Mucosa of gallbladder (tissue), 1 donor: Measurements from ENCODE around the gene CCDC91. TPM values are rescaled to one million over a fixed set of nuclear protein-coding genes. Genes with fewer than 3 reads are reported as not detected.
"Not testable (repeated sequence)": the region's sequence is repeated elsewhere in the genome, so short reads cannot be mapped to it uniquely, and the experiment has no call there.

Source experiments
- DNase-seq: peaks from one replicate; pipeline ENCODE4 v3.0.0-alpha.2; 2020; ENCODE audit warnings: low spot score
- total RNA-seq: library from RNA; stranded (reverse); gene quantifications from one replicate; pipeline ENCODE4 v1.2.1, GENCODE V29; 2021
- donor health status: DM: no; HTN: no; CAD: no.

CCDC91 gene
- total RNA-seq, 1 donor from 2014 or later = 27.5 TPM

- DNase-seq = no peak
Observed at GRCh38 chr12:28232211-28232928, 42.1 kb downstream of the CCDC91 start.

- no peak for DNase-seq
Observed at GRCh38 chr12:28234444-28234843, 44.2 kb downstream of the CCDC91 start.

GRCh38 chr12:28235015-28235414 is 44.8 kb downstream of the CCDC91 start:
- DNase-seq = no peak

- no peak for DNase-seq
Observed at GRCh38 chr12:28235985-28236384, 45.7 kb downstream of the CCDC91 start.

- DNase-seq = no peak
Observed at GRCh38 chr12:28237423-28237822, 47.2 kb downstream of the CCDC91 start.

- no peak for DNase-seq
Observed at GRCh38 chr12:28239918-28240317, 49.7 kb downstream of the CCDC91 start.

GRCh38 chr12:28240853-28241252 is 50.6 kb downstream of the CCDC91 start:
- no peak for DNase-seq

GRCh38 chr12:28242129-28242495 is 51.9 kb downstream of the CCDC91 start:
- DNase-seq = no peak

GRCh38 chr12:28242496-28243309 is 52.4 kb downstream of the CCDC91 start:
- DNase-seq = no peak

- no peak for DNase-seq
Observed at GRCh38 chr12:28243310-28243633, 53.0 kb downstream of the CCDC91 start.

GRCh38 chr12:28247806-28248205 is 57.5 kb downstream of the CCDC91 start:
- DNase-seq = no peak

GRCh38 chr12:28248555-28249145 is 58.4 kb downstream of the CCDC91 start:
- DNase-seq = no peak

- no peak for DNase-seq
Observed at GRCh38 chr12:28253161-28253641, 62.9 kb downstream of the CCDC91 start.

GRCh38 chr12:28257411-28257810 is 67.2 kb downstream of the CCDC91 start:
- no peak for DNase-seq

- no peak for DNase-seq
Observed at GRCh38 chr12:28258998-28259397, 68.7 kb downstream of the CCDC91 start.

- no peak for DNase-seq
Observed at GRCh38 chr12:28265435-28266042, 75.3 kb downstream of the CCDC91 start.

- not testable (repeated sequence) for DNase-seq
Observed at GRCh38 chr12:28267920-28268607, 77.8 kb downstream of the CCDC91 start.

- no peak for DNase-seq
Observed at GRCh38 chr12:28268608-28269229, 78.5 kb downstream of the CCDC91 start.

GRCh38 chr12:28269851-28270250 is 79.6 kb downstream of the CCDC91 start:
- no peak for DNase-seq

- DNase-seq = no peak
Observed at GRCh38 chr12:28278499-28278898, 88.2 kb downstream of the CCDC91 start.

- DNase-seq = no peak
Observed at GRCh38 chr12:28278960-28279359, 88.7 kb downstream of the CCDC91 start.
